RWPE1 (cell line): Measurements from ENCODE around the gene APPL1.

ENCODE experiments used
- CTCF ChIA-PET: fragments of 350-600 bp; sonication (Branson Sonifier 250); formaldehyde crosslinking; extraction: SDS; loops from one replicate; lab custom pipeline; 2021; lab: Yijun Ruan, JAX
- POLR2A ChIA-PET: fragments of 400-600 bp; formaldehyde crosslinking; extraction: SDS; loops from one replicate; lab custom pipeline; 2020; ENCODE audit warnings: antibody characterized with exemption; ENCODE audit not compliant: low non-redundant PET; lab: Yijun Ruan, JAX
- DNase-seq: peaks from one replicate; pipeline ENCODE4 v3.0.0; 2012; ENCODE audit warnings: low spot score
- H3K27ac ChIP-seq: fragments of 450-650 bp; 2 replicates; pipeline ENCODE4 v1.5.1; 2017
- CTCF ChIP-seq: fragments of 450-650 bp; conservative IDR thresholded peaks from 2 replicates; pipeline ENCODE4 v1.5.1; 2017; ENCODE audit warnings: low read depth, mild to moderate bottlenecking

Gene APPL1

DNA sequence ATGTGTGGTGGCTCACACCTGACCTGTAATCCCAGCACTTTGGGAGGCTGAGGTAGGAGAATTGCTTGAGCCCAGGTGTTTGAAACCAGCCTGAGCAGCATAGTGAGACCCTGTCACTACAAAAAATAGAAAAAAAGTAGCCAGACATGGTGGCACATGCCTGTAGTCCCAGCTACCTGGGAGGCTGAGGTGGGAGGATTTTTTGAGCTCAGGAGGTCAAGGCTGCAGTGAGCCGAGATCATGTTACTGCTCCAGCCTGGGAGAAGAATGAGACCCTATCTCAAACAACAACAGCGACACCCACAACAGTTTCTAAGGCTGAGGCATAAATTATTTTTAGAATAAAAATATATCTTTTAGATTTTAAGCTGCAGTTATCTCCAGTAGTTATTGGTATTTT is 6.3 kb downstream of the APPL1 start:
- no peak for DNase-seq
- ChIA-PET POLR2A (no interaction called here), CTCF (no interaction called here)
- no peak for TF ChIP-seq CTCF
- H3K27ac ChIP-seq, result no peak overlapping the region

- no peak for TF ChIP-seq CTCF
- POLR2A ChIA-PET, result no interaction called here
- no peak overlapping the region for H3K27ac ChIP-seq
- CTCF ChIA-PET, result no interaction called here
- DNase-seq, result no peak
These were observed 7.4 kb downstream of the APPL1 start for GRCh38 chr3:57234613-57235575.

GRCh38 chr3:57244946-57245345 is 17.4 kb downstream of the APPL1 start:
- ChIA-PET CTCF (no interaction called here), POLR2A (no interaction called here)
- no peak for TF ChIP-seq CTCF
- DNase-seq, result no peak
- no peak overlapping the region for H3K27ac ChIP-seq

DNA sequence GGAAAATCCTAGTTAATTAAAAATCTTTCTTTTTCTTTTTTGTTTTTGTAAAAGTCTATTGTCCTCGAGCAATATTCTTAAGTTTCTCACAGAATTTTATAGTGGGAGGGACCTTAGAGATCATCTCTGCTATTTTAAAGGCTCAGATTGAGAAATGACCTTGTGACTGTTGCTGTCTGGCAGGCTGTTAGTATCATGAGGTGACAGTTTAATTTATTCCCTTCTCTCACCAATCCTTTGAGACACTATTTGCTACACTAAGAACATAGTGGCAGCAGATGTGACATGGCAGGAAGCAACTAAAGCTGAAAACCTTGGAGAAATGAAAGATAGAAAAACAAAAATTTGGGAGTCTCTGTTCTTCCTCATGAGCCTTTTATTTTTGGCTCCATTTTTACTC is 24.9 kb downstream of the APPL1 start:
- ChIA-PET CTCF (no interaction called here), POLR2A (no interaction called here)
- no peak for DNase-seq
- no peak for TF ChIP-seq CTCF
- H3K27ac ChIP-seq, result no peak overlapping the region

DNA sequence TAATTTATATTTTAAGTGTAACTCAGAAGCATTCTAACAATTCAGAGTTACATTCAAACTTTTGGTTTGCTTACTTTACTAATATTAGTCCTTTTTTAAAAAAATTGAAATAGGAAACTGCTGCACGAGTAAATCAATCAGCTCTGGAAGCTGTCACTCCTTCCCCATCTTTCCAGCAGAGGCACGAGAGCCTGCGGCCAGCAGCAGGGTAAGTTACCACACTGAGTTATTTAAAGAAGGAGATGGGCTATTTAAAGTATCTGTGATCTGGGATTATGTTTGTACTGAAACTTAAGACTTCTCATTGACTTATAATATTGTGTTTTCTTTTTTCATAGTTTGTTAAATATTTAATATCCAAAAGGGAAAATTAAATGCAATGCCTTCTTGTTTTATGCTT is 29.3 kb downstream of the APPL1 start:
- ChIA-PET POLR2A (no interaction called here), CTCF (no interaction called here)
- no peak for TF ChIP-seq CTCF
- DNase-seq, result no peak
- H3K27ac ChIP-seq, result no peak overlapping the region

DNA sequence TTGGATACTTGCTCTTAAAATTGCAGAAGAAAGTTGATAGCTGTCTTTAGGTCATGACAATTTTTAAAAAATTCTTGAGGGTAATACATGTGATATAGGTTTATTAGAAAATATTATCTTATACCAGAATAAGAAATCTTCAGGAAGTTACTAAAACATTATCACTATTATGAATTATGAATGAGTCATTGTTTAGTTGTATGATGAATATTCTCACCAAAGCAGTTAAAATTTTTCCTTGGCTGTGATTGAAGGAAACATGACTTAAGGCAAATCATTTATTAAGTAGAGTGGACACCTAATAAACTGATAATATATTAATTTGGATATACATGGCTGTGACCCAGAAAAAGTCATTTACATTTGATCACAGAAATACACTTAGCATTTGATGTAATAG is 30.1 kb downstream of the APPL1 start:
- no peak overlapping the region for H3K27ac ChIP-seq
- ChIA-PET POLR2A (no interaction called here), CTCF (no interaction called here)
- DNase-seq, result no peak
- no peak for TF ChIP-seq CTCF
